Left renal cortex interstitium (tissue), 4 donors: Measurements from ENCODE around the gene DIPK1C. TPM values are rescaled to one million over a fixed set of nuclear protein-coding genes. Genes with fewer than 3 reads are reported as not detected.

ENCODE experiments used
- DNase-seq, 4 donors: peaks; one replicate each; pipeline ENCODE4 v3.0.0-alpha.2; 2013; ENCODE audit warnings: low read depth in 4 of 4, low spot score in 2 of 4, missing footprints in 1 of 4
- polyA plus RNA-seq, 4 donors: library from polyadenylated mRNA; unstranded; fragments of 120-200 nt; gene quantifications; one replicate each; pipeline ENCODE4 v1.2.1, GENCODE V29; 2013; ENCODE audit not compliant: insufficient read length in 4 of 4

The DIPK1C gene
- polyA plus RNA-seq, 4 donors = 0.14 to 0.65 (median 0.23) TPM

DNA sequence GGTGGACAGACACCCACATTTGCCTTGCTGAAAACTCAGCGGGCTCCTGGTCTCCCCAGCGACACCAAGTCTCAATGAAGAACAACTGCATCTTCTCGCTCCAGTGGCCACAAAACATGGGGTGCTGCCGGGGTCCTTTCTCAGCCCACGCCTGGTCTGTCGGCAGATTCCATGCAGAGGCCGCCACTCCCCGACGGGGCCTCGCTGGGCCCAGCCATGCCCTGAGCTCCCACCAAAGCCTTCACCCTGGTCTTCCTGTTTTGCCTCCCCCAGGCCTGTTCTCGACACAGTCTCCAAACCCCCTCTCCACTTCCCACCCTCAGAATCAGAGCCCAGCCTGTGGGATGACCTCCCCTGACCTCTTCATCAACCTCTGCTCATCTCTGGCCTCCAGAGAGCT is 31.2 kb downstream of the DIPK1C start:
- DNase-seq = no peak

DNA sequence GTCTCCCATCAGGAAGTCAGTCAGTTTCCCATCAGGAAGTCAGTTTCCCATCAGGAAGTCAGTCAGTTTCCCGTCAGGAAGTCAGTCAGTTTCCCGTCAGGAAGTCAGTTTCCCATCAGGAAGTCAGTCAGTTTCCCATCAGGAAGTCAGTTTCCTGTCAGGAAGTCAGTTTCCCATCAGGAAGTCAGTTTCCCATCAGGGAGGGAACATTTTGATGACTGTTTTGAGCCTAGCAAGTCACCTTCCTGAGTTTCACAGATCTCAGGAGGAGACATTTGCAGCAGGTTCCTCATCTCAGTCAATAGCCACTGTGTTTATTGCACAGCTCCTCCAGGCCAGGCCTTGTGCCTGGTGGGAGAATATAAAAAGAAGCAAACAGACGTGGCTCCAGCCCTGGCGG is 31.9 kb downstream of the DIPK1C start:
- DNase-seq = no peak

DNA sequence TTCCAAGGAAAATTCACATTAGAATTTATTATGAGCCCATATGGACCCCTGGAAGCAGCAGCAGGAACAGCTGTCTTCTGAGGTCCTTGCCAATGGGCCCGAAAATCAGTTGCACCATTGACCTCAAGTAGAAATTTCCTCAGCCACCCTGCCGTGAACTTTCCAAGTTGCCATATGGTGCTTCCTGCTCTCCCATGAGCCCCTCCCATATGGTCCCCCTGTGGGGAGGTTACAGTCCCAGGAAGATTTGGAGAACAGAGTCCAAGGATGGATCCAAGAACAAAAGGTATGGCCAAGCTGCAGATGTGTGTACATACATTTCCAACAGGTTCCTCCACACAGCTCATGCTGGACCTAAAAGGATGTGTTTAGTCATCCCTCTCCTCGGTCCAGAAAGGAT is 34.6 kb downstream of the DIPK1C start:
- DNase-seq = no peak

DNA sequence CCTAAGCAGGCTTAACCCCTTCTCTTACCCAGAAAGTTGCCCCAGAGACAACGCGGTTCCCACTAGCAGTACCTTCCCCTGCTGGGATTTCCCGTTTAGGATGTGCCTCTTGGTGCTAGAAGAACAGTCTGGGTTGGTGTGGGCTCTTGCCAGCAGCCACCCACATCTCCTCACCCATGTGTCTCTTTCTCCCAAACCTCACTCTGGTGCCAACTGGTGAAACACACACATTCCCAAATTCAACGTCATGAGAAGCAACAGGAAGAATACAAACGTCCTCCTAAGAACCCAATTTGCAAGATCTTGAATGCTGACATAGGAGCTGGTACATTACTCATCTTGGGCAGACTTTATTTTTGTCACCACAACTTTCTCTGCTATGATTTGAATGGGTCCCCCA is 36.2 kb downstream of the DIPK1C start:
- no peak for DNase-seq

DNA sequence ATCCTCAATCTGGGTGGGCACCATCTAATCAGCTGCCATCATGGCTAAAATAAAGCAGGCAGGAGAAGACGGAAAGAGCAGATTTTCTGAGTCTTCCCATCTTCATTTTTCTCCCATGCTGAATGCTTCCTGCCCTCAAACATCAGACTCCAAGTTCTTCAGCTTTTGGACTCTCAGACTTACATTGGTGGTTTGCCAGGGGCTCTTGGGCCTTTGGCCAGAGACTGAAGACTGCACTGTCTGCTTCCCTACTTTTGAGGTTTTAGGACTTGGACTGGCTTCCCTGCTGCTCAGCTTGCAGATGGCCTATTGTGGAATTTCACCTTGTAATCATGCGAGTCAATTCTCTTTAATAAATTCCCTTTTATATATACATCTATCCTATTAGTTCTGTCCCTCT is 36.6 kb downstream of the DIPK1C start:
- no peak for DNase-seq

DNA sequence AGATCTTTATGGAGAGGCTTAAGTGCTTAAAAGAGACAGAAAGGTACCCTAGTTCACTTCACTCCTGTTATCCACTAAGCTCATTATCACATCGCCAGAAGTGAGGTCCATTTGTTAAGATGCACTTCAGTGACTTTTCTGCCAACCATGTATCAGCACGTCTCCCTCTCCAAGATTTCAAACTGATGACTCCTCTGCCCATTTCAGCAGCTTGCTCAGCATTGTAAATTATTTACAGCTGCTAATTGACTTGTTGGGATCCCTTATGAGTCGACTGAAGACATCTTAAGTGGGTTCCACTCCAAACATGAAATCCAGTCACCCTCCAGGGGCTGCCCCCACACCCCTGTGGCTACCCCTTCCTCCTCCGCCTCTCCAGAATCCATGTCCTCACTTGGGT is 37.3 kb downstream of the DIPK1C start:
- no peak for DNase-seq

DNA sequence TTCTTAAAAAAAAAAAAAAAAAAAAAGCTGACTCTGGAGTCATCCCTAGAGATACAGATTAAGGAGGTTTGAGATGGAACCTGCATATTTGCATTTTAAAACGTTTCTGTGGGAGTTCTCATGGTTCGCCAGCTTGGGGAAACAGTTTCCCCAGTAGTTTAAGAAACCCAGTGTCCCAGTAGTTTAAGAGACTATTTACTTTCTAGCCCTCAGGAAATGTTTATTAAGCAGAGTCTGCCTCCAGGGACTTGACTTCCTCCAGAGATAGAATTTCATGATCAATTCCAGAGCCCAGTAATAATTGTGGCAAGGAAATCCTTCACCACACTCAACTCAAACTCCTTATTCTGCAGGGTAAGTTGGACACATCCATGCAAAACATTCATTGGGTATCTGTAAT is 39.1 kb downstream of the DIPK1C start:
- DNase-seq = no peak

DNA sequence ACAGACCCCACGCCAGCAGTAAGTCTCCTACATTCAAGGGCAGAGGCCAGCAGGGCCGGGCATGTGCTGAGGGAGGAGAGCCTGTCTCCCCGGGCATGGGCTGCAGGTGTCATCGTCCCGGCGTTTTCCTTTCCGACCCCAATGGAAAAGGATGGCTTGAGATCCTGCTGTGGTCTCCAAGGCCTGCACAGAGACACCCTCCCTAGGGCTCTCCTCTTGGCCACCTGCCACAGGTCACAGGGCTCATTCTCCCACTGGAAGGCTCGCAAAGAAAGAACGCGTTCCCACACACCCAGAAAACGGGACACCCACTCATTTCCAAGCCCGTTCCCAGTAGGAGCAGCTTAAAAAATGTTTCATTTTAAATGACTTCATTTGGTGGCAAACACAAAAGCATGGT is 41.0 kb downstream of the DIPK1C start:
- DNase-seq = no peak

DNA sequence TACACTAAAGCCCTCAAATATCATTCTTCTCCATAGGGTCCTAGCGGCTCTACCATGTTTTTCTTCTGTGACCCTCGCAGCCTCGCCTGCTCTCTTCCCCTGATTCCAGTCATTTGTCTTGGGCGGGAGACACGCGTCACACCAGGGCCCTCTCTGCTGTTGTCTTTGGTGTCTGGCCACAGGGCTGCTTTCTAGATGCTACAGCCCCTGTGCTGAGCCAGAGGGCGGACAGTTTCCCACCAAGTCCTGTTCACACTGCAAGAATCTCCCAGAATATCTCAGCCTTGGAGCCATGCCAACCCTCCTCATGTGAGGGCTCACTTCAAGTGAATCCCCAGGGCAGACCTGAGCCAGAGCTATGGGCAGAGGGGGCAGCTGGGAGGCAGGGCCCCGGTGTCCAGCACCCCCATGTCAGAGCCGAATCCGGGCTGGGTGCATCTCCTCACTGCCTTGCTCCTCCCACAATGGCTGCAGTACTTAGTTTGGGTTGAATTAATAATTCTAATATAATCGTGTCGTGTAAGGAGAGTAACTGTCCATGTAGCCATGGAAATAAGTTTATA is 42.1 kb downstream of the DIPK1C start:
- no peak for DNase-seq

DNA sequence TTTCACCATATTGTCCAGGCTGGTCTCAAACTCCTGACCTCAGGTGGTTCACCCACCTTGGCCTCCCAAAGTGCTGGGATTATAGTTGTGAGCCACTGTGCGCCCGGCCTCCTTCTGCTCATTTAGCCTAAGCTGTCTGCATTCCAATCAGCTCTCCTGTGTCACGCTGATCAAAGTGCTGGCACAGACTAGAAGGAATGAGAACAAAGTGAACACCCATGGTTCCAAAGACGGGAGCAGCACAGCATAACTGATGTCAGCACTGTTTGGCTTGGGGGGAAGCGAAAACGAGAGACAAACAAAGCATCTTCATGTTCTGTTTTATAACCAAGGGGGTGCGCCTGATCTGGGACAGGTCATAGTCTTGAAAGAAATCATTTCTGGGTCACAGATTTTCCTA is 43.3 kb downstream of the DIPK1C start:
- no peak for DNase-seq

DNA sequence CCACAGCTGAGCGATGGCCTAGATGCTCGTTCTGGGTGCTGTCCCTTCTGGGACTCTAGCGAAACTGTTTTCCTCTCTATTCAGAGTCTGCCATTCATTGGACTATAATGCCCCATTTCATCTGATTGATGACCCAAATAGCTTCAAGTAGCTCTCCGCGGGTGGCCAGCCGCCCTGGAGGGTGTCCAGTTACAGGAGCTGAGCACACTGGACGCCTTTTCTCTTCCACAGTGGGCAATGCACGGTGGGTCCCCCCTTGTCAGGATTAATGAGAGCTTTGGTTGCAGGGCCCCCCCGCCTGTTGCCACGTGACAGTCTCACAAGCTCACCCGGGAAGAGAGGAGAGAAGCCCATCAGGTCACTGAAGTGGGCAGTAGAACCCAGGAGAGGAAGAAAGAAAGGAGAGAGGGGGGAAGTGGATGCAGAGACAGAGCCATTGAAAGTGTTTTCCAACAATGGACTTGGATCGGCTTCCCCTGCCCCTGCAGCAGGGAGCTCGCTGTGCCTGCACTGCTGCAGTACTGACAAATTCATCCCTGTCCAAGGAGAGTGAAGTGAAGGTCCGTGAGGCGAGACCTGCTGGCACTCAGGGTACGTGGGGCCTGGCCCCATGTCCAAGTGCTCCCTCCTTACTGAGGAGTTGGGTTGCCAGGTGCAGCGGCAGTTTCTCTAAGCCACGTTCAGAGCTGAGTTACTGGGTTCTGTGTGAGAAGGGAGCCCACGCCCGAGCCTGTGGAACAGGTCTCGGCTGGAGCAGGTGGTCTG is 44.8 kb downstream of the DIPK1C start:
- no peak for DNase-seq

DNA sequence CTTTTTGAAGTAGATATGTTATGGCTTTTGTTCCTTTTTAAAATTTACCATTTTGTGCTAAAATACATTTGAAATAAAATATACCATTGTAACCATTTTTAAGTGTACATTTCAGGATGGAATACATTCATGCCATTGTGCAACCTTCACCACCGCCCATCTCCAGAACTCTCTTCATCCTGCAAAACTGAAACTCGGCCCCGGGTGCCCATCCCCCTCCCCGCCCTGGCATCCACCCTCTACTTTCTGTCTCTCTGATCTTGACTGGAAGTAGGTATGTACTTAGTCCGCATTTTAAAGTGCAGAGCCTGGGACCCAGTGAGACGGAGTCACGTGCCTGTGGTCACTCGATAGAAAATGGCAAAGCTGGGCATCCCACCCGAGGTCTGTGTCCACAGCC is 45.6 kb downstream of the DIPK1C start:
- no peak for DNase-seq

DNA sequence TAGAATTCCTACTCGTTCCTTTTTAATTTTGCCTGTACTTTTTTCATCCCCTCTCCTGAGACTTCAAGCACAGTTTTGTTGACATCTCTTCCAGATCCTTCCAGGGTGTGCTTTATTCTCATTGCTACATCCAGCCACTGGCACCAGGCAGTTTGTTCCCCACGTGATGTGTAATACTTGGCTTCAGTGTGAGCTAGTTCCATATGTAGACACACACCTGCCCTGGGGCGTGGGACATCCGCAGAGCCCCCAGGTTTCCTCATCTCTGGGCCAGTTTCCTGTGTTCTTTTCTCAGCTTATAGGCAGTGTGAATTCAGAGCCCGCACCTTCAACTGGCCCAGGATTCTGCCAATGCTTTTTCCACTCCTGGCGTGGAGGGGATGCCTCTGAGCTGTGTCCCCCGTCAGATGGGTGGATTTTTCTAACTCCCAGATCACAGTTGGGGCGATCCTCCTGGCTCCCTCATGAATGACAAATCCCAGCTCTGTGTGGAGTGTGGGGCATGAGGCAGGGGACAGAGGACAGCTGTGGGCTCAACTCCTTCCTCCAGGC is 46.6 kb downstream of the DIPK1C start:
- no peak for DNase-seq

DNA sequence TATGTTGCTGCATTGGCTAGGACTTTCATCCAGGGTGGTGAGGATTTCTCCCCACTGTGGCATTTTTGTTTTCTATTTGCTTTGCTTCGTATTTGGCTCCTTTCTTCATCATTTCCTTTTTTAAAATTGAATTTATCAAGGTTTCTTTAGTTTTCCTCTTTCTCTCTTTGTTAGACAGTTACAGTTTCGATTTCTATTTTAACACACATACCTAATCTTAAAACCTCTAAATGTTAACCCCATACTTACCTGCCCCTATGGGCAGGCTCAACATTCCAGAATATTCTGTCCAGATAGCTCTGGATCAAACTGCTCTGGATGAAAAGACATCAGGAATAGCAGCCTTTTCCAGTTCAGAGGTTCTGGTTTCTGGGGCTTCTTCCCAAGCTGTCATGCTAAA is 49.2 kb downstream of the DIPK1C start:
- no peak for DNase-seq

DNA sequence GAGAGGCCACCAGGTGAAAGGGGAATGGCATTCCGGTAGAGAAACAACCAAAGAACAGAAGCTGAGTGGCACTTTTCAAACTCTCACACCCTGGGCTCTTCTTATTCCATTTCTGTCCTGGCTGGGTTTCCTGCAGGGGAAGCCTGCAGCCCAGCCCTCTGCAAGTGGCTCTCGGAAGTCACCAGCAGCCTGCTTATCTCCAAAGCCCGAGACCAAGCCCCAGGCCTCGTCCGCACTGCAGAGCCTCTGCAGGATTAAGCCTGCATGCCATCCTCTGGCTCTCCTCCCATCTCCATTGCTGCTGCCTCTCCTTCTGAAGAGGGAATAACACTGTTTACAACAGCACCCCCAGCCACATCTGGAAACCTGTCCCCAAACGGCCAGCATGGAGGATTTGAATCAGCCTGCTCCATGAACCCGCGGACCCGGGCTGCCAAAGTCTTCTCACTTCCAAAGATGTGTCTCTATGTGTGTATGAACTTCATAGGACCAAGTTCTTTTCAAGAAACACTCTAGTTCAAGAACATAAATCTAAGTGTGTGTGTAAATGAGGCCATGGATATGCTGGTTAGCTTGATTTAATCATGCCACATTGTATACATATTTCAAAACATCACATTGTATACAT is 54.2 kb downstream of the DIPK1C start:
- no peak for DNase-seq

DNA sequence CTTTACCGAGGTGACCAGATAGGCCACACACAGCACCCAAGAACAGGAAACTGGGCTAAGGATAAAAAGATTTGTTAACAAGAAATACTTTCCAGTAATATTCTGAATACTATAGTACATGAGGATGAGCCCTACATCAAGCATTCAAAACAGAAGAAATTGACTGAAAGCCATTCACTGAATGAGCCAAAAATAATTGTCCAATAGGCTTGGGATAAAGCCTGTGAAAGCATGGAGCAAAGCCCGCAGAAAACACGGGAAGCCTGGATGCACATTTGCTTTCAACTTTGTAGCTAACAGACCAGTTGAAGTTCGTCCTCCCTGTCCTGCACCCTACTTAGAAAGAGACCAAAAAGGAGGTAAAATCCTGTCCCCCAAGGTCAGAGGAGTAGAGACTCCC is 56.3 kb downstream of the DIPK1C start:
- no peak for DNase-seq

DNA sequence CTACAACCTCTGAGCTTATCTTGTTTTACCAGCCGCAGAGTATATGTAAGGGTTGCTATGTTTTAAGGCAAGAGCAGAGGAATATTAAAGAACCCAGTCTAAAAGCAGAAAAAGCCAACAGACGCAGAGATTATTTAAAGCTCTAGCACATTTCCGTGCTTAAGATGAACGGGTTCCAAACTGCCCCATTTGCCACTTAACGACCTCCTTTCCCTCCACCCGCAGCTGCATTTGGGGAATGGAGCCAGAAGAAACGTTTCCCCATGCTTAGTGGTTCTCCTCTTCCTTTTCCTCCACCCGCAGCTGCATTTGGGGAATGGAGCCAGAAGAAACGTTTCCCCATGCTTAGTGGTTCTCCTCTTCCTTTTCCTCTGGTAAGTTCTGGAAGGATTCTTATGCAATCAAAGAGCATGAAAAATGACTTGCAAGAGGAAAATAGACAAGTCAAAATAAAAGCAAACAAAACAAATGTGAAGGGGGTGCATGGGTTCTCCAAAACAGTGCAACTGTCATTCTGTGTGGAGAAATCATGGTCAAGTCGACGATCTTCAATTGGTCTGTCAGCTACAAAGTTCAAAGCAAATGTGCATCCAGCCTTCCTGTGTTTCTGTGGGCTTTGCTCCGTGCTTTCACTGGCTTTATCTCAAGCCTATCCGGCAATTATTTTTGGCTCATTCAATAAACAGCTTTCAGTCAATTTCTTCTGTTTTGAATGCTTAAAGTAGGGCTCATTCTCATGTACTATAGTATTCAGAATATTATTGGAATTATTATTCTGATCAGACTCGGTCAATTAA is 57.8 kb downstream of the DIPK1C start:
- DNase-seq = no peak

DNA sequence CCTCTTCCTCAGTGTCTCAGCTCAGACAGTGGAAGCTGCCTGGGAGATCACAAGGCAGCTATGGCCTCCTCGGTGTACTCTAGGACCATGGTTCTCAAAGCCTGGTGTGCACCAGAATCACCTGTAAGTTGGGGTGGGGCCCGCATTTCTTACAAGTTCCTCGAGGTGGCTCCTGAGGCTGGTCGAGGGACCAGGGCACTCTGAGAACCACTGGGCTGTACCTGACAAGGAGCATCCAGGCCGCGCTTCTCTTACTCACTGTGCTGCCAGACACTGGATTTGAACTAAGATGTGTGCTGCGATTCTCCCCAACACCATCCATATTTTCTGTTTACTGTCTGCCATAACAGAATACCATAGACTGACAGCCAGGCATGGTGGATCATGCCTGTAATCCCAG is 59.5 kb downstream of the DIPK1C start:
- DNase-seq = no peak

DNA sequence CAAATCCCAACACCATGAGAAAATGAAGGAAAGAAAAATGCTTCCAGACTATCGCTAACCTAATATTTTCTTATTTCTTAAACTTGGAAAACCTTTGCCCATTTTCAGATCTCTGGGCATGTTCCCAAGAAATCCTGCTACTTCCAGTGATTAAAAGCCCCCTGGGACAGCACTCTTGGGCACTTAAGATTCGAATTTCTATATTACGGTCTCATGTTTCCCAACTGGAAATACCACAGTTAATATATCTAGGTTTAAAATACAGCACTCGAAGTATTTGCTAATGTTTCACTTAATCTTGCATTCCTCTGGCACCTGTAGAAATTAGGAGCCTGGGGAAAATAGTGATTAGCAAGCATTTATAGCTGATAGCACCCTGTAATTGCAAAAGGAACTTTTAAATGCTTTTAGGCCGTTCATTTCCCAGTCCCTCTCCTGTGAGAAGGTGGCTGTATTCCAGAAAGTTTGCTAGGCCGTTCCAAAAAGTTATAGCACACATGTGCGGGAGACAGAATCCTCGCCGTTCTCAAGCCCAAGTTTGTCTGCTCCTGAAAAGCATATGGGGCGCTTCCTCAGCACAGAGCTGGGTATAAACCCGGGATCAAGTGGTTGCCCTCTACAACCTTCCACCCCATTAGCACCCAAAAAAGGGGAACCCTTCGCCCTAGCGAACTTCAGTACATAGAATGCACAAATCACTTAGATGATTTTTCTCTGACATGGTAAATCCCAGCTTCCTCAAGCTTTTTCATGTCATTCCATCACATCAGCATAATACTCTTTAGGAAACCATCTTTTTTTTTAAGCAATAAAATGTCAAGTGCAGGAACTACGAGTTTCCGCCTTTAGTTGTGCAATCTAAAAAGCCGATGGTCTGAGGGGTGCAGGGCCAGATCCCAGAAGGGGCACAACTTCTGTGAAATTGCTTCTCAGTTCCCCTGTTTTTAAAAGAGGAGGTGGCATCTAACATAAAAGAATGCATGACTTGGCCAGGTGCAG is 60.6 kb downstream of the DIPK1C start:
- no peak for DNase-seq

DNA sequence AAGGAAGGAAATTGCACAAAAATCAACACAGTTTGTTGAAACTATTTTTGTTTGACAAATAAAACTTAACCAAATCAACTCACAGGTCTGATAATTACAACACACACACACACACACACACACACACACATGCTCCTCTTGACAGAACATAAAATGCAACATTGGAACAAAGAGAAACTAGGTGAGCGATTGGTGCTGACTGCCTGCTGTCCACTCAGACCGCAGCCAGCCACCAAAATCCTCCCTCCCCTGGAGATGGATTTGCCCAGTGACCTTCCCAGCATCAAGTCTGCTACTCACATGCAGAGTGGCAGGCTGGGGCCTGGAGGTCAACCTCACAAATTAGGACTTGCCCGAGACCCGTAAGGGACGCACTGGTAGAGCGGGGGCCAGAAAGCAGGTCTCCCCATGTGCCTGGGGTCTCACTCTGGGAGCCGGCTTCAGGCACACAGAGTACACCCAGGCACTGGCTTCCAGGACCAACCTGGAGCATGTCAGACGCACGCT is 61.4 kb downstream of the DIPK1C start:
- no peak for DNase-seq
